ENCODE data around the gene POLD2.

DNA sequence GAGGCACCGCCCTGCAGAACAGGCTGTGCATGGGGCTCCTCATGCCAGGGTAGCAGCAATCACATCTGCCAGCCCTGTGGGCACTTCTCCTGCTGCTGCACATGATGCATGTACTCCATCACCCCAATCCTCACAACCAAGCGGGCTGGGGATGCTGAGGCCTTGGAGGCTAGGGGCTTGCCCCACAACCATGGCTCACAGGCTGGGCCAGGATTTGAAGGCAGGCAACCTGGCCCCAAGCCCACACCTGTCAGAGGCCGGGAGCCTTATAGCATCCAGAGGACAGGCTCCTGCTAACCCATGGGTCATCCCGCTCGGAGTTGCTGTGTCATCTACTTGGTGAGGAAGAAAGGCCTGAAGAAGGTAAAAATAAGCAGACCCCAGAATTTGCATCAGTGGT is 43.2 kb downstream of the POLD2 start:
- TF ChIP-seq, protein P1, sequence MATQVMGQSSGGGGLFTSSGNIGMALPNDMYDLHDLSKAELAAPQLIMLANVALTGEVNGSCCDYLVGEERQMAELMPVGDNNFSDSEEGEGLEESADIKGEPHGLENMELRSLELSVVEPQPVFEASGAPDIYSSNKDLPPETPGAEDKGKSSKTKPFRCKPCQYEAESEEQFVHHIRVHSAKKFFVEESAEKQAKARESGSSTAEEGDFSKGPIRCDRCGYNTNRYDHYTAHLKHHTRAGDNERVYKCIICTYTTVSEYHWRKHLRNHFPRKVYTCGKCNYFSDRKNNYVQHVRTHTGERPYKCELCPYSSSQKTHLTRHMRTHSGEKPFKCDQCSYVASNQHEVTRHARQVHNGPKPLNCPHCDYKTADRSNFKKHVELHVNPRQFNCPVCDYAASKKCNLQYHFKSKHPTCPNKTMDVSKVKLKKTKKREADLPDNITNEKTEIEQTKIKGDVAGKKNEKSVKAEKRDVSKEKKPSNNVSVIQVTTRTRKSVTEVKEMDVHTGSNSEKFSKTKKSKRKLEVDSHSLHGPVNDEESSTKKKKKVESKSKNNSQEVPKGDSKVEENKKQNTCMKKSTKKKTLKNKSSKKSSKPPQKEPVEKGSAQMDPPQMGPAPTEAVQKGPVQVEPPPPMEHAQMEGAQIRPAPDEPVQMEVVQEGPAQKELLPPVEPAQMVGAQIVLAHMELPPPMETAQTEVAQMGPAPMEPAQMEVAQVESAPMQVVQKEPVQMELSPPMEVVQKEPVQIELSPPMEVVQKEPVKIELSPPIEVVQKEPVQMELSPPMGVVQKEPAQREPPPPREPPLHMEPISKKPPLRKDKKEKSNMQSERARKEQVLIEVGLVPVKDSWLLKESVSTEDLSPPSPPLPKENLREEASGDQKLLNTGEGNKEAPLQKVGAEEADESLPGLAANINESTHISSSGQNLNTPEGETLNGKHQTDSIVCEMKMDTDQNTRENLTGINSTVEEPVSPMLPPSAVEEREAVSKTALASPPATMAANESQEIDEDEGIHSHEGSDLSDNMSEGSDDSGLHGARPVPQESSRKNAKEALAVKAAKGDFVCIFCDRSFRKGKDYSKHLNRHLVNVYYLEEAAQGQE (IDR thresholded peaks at IDR 0.05; ENCODE audit: borderline replicate concordance): no peak
- no peak for TF ChIP-seq POLR2AphosphoS5 (IDR thresholded peaks at IDR 0.05)
